ENCODE data around the gene SLC9A7. TPM values are rescaled to one million over a fixed set of nuclear protein-coding genes. Genes with fewer than 3 reads are reported as not detected.

The SLC9A7 gene
- total RNA-seq, 1 experiment from 2014 or later: 0.63 TPM

Other genes starting within 250 kb of the SLC9A7 start
- 2.6 and 3.5 TPM in 2 replicates for gene ZNF674, start 213.7 kb downstream of the SLC9A7 start, total RNA-seq (2014; rRNA removed; shearing (Covaris generic))
- gene CHST7, start 185.4 kb downstream of the SLC9A7 start, total RNA-seq (2014; rRNA removed; shearing (Covaris generic)): 15.3 and 16.1 TPM in 2 replicates
- 27.2 and 40.6 TPM in 2 replicates for gene RP2, start 77.9 kb upstream of the SLC9A7 start, total RNA-seq (2014; rRNA removed; shearing (Covaris generic))
- 5.0 and 8.8 TPM in 2 replicates for gene JADE3, start 153.3 kb upstream of the SLC9A7 start, total RNA-seq (2014; rRNA removed; shearing (Covaris generic))

All from SJSA1 (cell line).